HG02973 (cell line): ENCODE measurements around the gene APOB.
A peak's percentile ranks its signal among the peaks of the same experiment; 100 is the strongest.

Experiments
- ATAC-seq: cut with Tn5 transposase; IDR thresholded peaks from one replicate; pipeline ENCODE4 v1.9.1; 2021; ENCODE audit warnings: moderate library complexity; ENCODE audit not compliant: unreplicated experiment

APOB gene

GRCh38 chr2:21050164-21050563 is 6.3 kb upstream of the APOB start:
- ATAC-seq = no peak

- no peak for ATAC-seq
Observed at GRCh38 chr2:21047141-21048009, 3.5 kb upstream of the APOB start.

GRCh38 chr2:21046506-21046905 is 2.6 kb upstream of the APOB start:
- ATAC-seq = no peak

GRCh38 chr2:21044694-21045371 is 960 bp upstream of the APOB start:
- no peak for ATAC-seq

- ATAC-seq = peak; percentile 74
Observed at GRCh38 chr2:21042958-21043743, 722 bp downstream of the APOB start.

GRCh38 chr2:21042708-21042957 is 1.2 kb downstream of the APOB start:
- ATAC-seq = no peak

GRCh38 chr2:21041943-21042707 is 1.7 kb downstream of the APOB start:
- ATAC-seq = no peak

- no peak for ATAC-seq
Observed at GRCh38 chr2:21041462-21041861, 2.4 kb downstream of the APOB start.

GRCh38 chr2:21040468-21041377 is 3.1 kb downstream of the APOB start:
- no peak for ATAC-seq

GRCh38 chr2:21039979-21040467 is 3.9 kb downstream of the APOB start:
- ATAC-seq = no peak

GRCh38 chr2:21039080-21039556 is 4.8 kb downstream of the APOB start:
- ATAC-seq = no peak

- no peak for ATAC-seq
Observed at GRCh38 chr2:21038403-21039073, 5.3 kb downstream of the APOB start.

GRCh38 chr2:21037671-21038108 is 6.2 kb downstream of the APOB start:
- ATAC-seq = no peak

- no peak for ATAC-seq
Observed at GRCh38 chr2:21036708-21037670, 6.9 kb downstream of the APOB start.

GRCh38 chr2:21035974-21036707 is 7.7 kb downstream of the APOB start:
- ATAC-seq = no peak

GRCh38 chr2:21035282-21035973 is 8.4 kb downstream of the APOB start:
- no peak for ATAC-seq

GRCh38 chr2:21034972-21035279 is 8.9 kb downstream of the APOB start:
- no peak for ATAC-seq
